Spleen (tissue), 11 donors: Measurements from ENCODE around the gene SNCAIP. TPM values are rescaled to one million over a fixed set of nuclear protein-coding genes. Genes with fewer than 3 reads are reported as not detected.
"Not testable (repeated sequence)": the region's sequence is repeated elsewhere in the genome, so short reads cannot be mapped to it uniquely, and the experiment has no call there.

Source experiments
- DNase-seq: peaks from one replicate; pipeline ENCODE4 v3.0.0-alpha.2; 2020
- H3K27ac ChIP-seq, 8 donors: fragments of 200-600 bp; sonication (generic) in 7 of 8; 1 replicate in 4 of 8; 2 replicates in 4 of 8; pipeline versions ENCODE4 v1.5.0 to v1.8.0; 2016 to 2021; ENCODE audit warnings: inconsistent platforms in 4 of 8, mild to moderate bottlenecking in 4 of 8, moderate library complexity in 1 of 8
- H3K27me3 ChIP-seq, 7 donors: fragments of 200-600 bp; sonication (generic) in 6 of 7; replicated peaks in 1 of 7; 1 replicate in 4 of 7; 2 replicates in 3 of 7; pipeline versions ENCODE4 v1.5.0 to v1.8.0; 2016 to 2021; ENCODE audit warnings: inconsistent platforms in 3 of 7, mild to moderate bottlenecking in 1 of 7
- H3K36me3 ChIP-seq, 6 donors: fragments of 200-600 bp; sonication (generic) in 5 of 6; 1 replicate in 4 of 6; 2 replicates in 2 of 6; pipeline versions ENCODE4 v1.5.0 to v1.8.0; 2016 to 2021; ENCODE audit warnings: inconsistent platforms in 2 of 6
- H3K4me1 ChIP-seq, 6 donors: fragments of 200-600 bp; sonication (generic) in 5 of 6; 1 replicate in 3 of 6; 2 replicates in 3 of 6; pipeline versions ENCODE4 v1.5.0 to v1.8.0; 2016 to 2021; ENCODE audit warnings: inconsistent platforms in 3 of 6
- H3K4me3 ChIP-seq, 8 donors: fragments of 200-600 bp; sonication (generic) in 7 of 8; 1 replicate in 4 of 8; 2 replicates in 4 of 8; pipeline versions ENCODE4 v1.5.0 to v1.8.0; 2016 to 2021; ENCODE audit warnings: inconsistent platforms in 4 of 8, mild to moderate bottlenecking in 4 of 8, moderate library complexity in 2 of 8
- H3K9me3 ChIP-seq, 8 donors: fragments of 200-600 bp; sonication (generic) in 7 of 8; 1 replicate in 4 of 8; 2 replicates in 4 of 8; pipeline versions ENCODE4 v1.5.0 to v1.8.0; 2016 to 2021; ENCODE audit warnings: inconsistent platforms in 4 of 8
- POLR2A ChIP-seq, 3 donors: fragments of 450-650 bp; IDR thresholded peaks; one replicate each; pipeline ENCODE4 v1.5.1; 2017; ENCODE audit warnings: antibody characterized with exemption in 3 of 3, mild to moderate bottlenecking in 1 of 3
- POLR2AphosphoS5 ChIP-seq, 3 donors: sonication (generic); formaldehyde crosslinking; IDR thresholded peaks; one replicate each; pipeline ENCODE4 v1.5.1; 2017; ENCODE audit warnings: antibody characterized with exemption in 3 of 3
- WGBS, 5 donors: extraction: QIAGEN DNeasy Blood & Tissue Kit in 3 of 5; methylation state at CpG; one replicate each; pipeline versions ENCODE4 v1.1.5 to v1.1.7; 2013 to 2018; 5-methylcytosine and 5-hydroxymethylcytosine counted together
- intact Hi-C: fragments of 100-400 bp; cut with DNase I; formaldehyde crosslinking; loops from one replicate; pipeline ENCODE4 v1.15.0; 2023; ENCODE audit warnings: low total_unique reads
- polyA plus RNA-seq, 3 donors: library from polyadenylated mRNA; stranded (reverse); fragments of 200-250 nt; gene quantifications; one replicate each; pipeline ENCODE4 v1.2.1, GENCODE V29; 2013
- total RNA-seq, 7 donors: library from RNA; depleted of rRNA in 3 of 7; stranded (reverse); fragments of >200 nt in 3 of 7; fragmentation: NEBNext Ultra II Directional in 4 of 7; extraction: Animal tissue kit (Norgen Biotek cat#: 25700) in 4 of 7; gene quantifications; one replicate each; pipeline versions ENCODE4 v1.1.0 to v1.2.1, GENCODE V29; 2016 to 2021
- TF ChIP-seq, protein P1 (sequence below), 11 experiments: fragments of 200-600 bp in 7 of 11; fragments of 450-650 bp in 4 of 11; sonication (generic) in 4 of 11; IDR thresholded peaks in 8 of 11; conservative IDR thresholded peaks in 3 of 11; 1 replicate in 7 of 11; 2 replicates in 4 of 11; pipeline versions ENCODE4 v1.4.0 to v1.8.0; 2016 to 2021; ENCODE audit warnings: antibody characterized with exemption in 11 of 11, inconsistent platforms in 4 of 11, mild to moderate bottlenecking in 1 of 11
- donor health status: healthy with polysubstance abuse.
- donor health status: DM: no; HTN: no; CAD: no; lungs with moderate emphysema.
- donor health status: DM: no; HTN: no; CAD: no.
- donor health status: Bipolar disorder and iron deficiency.
- donor health status: healthy.
- donor health status: DM: no; HTN: no; CAD: no.
- donor health status: DM: yes; HTN: yes; CAD: no.

The SNCAIP gene
- total and polyA plus RNA-seq, 10 donors, result 5.4 to 51.3 (median 17.8) TPM

DNA sequence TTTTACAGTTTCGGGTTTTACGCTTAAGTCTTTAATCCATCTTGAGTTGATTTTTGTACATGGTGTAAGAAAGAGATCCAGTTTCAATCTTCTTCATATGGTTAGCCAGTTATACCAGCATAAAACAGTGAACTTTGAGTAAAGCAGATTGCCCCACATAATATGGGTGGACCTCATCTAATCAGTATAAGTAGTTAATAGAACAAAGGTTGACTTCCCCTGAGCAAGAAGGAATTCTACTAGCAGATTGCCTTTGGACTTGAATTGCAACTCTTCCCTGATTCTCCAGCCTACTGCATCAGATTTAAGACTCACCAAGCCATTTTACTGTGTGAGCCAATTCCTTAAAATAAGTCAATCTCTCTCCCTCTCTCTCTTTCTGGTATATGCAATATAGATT lies 173.2 kb downstream of the SNCAIP start:
- H3K9me3 ChIP-seq, result no peaks in the 10 kb centered on the region
- 91 to 97% (median 93%) methylated on average over 2 of the region's 2 CpGs for WGBS, 5 donors
- intact Hi-C loops, result no loop called here

DNA sequence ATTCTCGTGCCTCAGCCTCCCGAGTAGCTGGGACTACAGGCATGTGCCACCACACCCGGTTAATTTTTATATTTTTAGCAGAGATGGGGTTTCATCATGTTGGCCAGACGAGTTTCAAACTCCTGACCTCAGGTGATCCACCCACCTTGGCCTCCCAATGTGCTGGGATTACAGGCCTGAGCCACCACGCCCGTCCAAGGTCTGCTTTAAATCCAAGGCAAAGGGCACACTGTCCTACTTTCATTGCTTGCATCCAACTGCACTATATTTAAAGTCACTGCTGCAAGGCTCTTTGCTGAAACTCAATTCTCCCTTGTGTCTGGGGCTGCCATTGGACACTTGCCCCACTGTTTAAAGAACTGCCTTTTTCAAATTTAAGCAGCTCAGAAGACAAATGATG lies 174.6 kb downstream of the SNCAIP start:
- intact Hi-C loops, result not testable (repeated sequence)

More for the DNA sequence above, 173.2 kb downstream of the SNCAIP start:
- H3K27ac ChIP-seq, result no peak overlapping the region
- DNase-seq, result no peak
- TF ChIP-seq POLR2AphosphoS5 (IDR thresholded peaks at IDR 0.05) (no peak), POLR2A (IDR thresholded peaks at IDR 0.05) (no peak)
- TF ChIP-seq, protein P1, sequence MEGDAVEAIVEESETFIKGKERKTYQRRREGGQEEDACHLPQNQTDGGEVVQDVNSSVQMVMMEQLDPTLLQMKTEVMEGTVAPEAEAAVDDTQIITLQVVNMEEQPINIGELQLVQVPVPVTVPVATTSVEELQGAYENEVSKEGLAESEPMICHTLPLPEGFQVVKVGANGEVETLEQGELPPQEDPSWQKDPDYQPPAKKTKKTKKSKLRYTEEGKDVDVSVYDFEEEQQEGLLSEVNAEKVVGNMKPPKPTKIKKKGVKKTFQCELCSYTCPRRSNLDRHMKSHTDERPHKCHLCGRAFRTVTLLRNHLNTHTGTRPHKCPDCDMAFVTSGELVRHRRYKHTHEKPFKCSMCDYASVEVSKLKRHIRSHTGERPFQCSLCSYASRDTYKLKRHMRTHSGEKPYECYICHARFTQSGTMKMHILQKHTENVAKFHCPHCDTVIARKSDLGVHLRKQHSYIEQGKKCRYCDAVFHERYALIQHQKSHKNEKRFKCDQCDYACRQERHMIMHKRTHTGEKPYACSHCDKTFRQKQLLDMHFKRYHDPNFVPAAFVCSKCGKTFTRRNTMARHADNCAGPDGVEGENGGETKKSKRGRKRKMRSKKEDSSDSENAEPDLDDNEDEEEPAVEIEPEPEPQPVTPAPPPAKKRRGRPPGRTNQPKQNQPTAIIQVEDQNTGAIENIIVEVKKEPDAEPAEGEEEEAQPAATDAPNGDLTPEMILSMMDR (IDR thresholded peaks at IDR 0.05 in 8 of 11, conservative IDR thresholded peaks at IDR 0.05 in 3 of 11), result no peak
- H3K36me3 ChIP-seq, result no peaks in the 10 kb centered on the region
- no peak overlapping the region for H3K4me3 ChIP-seq
- peaks cover 0 to 4% (median 0%) of the 10 kb centered on the region in 7 donors for H3K27me3 ChIP-seq
- H3K4me1 ChIP-seq, result no peaks in the 10 kb centered on the region

DNA sequence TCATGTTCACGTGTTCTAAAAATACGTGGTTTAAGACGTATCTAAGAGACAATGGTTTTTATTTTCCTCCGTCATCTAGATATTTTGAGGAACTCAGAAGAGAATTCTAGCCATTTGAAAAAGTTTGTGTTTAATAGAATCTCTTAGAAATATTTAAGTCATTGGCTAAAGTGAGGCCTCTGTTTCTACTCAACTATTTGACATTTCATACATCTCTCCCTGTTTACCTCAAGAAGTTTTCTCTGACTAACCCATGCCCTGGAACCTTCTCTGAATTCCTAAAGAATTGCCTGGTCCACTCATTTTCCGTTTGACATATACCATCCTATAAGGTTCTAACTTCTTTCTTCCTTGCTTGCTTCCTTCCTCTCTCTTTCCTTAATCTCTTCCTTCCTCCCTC lies 178.7 kb downstream of the SNCAIP start:
- Histone ChIP-seq H3K27me3 (peaks cover 0 to 6% (median 0%) of the 10 kb centered on the region in 7 donors), H3K4me1 (no peaks in the 10 kb centered on the region), H3K9me3 (no peaks in the 10 kb centered on the region), H3K36me3 (no peaks in the 10 kb centered on the region), H3K4me3 (no peak overlapping the region), H3K27ac (no peak overlapping the region)
- TF ChIP-seq, protein P1 (IDR thresholded peaks at IDR 0.05 in 8 of 11, conservative IDR thresholded peaks at IDR 0.05 in 3 of 11), result no peak
- TF ChIP-seq POLR2AphosphoS5 (IDR thresholded peaks at IDR 0.05), result no peak
- TF ChIP-seq POLR2A (IDR thresholded peaks at IDR 0.05), result no peak
- DNase-seq, result no peak
- intact Hi-C loops, result no loop called here
- 76 to 94% (median 81%) methylated on average over 5 of the region's 5 CpGs for whole genome bisulfite sequencing, 5 donors

More for the DNA sequence above, 174.6 kb downstream of the SNCAIP start:
- not testable (repeated sequence) for H3K27me3 ChIP-seq, DNase-seq, H3K9me3 ChIP-seq, H3K4me1 ChIP-seq, H3K4me3 ChIP-seq, H3K27ac ChIP-seq, H3K36me3 ChIP-seq
- 85 to 95% (median 87%) methylated on average over 6 of the region's 6 CpGs for WGBS, 5 donors

DNA sequence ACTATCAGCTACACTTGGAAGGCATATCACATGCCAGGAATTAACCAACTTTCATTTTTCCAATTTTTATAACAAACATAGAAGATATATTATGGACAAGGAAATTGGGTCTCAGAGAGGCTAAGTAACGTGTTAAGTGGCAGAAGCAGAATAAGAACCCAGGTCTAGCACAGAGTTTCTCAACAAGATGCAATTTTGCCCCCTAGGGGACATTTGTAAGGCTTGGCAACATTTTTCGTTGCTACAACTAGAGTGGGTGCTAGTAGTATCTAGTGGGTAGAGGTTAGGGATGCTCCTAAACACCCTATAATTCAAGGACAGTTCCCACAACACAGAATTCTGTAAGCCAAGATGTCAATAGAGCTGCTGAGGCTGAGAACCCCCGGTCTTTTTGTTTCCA lies 180.6 kb downstream of the SNCAIP start:
- no peaks in the 10 kb centered on the region for H3K36me3 ChIP-seq
- H3K9me3 ChIP-seq, result no peaks in the 10 kb centered on the region
- intact Hi-C loops, result no loop called here
- DNase-seq, result no peak
- peaks cover 0 to 6% (median 0%) of the 10 kb centered on the region in 7 donors for H3K27me3 ChIP-seq
- no peak overlapping the region for H3K27ac ChIP-seq
- 23 to 63% (median 37%) methylated on average over 3 of the region's 3 CpGs for WGBS, 5 donors
- no peaks in the 10 kb centered on the region for H3K4me1 ChIP-seq
- no peak for TF ChIP-seq POLR2A (IDR thresholded peaks at IDR 0.05)
- no peak for TF ChIP-seq POLR2AphosphoS5 (IDR thresholded peaks at IDR 0.05)
- TF ChIP-seq, protein P1 (IDR thresholded peaks at IDR 0.05 in 8 of 11, conservative IDR thresholded peaks at IDR 0.05 in 3 of 11), result no peak
- no peak overlapping the region for H3K4me3 ChIP-seq
